ENCODE results near the gene GALNT18. TPM values are rescaled to one million over a fixed set of nuclear protein-coding genes. Genes with fewer than 3 reads are reported as not detected.
A peak's percentile ranks its signal among the peaks of the same experiment; 100 is the strongest.

GALNT18 gene
- total and polyA plus RNA-seq, 7 donors, result 4.6 to 32.4 (median 8.3) TPM

- no peak for DNase-seq
Observed at GRCh38 chr11:11436715-11437313, 185.0 kb downstream of the GALNT18 start.

DNA sequence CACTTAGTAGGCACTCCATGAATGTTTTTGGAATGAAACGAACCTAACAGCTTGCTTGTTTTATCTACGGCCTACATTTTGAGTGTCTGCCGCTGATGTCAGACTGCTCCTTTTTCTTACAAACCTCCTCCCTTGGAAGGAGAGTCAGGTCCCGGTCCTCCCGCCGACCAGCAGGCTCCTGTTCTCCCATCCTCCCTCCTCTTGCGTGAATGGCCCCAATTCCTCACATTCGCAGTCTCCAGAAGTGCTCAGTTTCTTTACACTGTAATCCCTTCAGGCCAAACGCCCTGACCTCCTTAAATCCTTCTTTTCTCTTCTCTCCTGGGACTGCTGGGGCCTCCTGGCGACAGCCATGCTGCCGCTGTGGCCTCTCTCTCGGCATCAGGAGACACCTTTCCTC, 186.2 kb downstream of the GALNT18 start:
- WGBS, 3 donors, result 83 to 93% (median 85%) methylated on average over 11 to 12 of the region's 12 CpGs
- Histone ChIP-seq H3K4me1 (no peaks in the 10 kb centered on the region), H3K27ac (no peak overlapping the region), H3K27me3 (ENCODE audit: insufficient read depth in 3 of 3, low read length in 2 of 3) (no peaks in the 10 kb centered on the region), H3K36me3 (ENCODE audit: insufficient read depth in 1 of 2, low read depth in 1 of 2) (no peaks in the 10 kb centered on the region), H3K9me3 (no peaks in the 10 kb centered on the region), H3K4me3 (no peak overlapping the region)
- intact Hi-C loops (cut with DNase I), result no loop called here
- ATAC-seq, result no peak
- TF ChIP-seq CTCF (IDR thresholded peaks at IDR 0.05), result no peak
- no peak for DNase-seq

More at GRCh38 chr11:11436715-11437313, 185.0 kb downstream of the GALNT18 start:
- no peaks in the 10 kb centered on the region for H3K9me3 ChIP-seq
- TF ChIP-seq CTCF (IDR thresholded peaks at IDR 0.05), result no peak
- no peaks in the 10 kb centered on the region for H3K4me1 ChIP-seq
- no peak overlapping the region for H3K4me3 ChIP-seq
- ATAC-seq, result no peak
- intact Hi-C loops (cut with DNase I), result no loop called here
- H3K27ac ChIP-seq, result no peak overlapping the region
- H3K36me3 ChIP-seq (ENCODE audit: insufficient read depth in 1 of 2, low read depth in 1 of 2), result no peaks in the 10 kb centered on the region
- WGBS, 3 donors, result 67 to 83% (median 71%) methylated on average over 10 of the region's 10 CpGs
- no peaks in the 10 kb centered on the region for H3K27me3 ChIP-seq (ENCODE audit: insufficient read depth in 3 of 3, low read length in 2 of 3)

- DNase-seq (no peak), ATAC-seq (no peak)
- Histone ChIP-seq H3K4me3 (no peak overlapping the region), H3K27me3 (ENCODE audit: insufficient read depth in 3 of 3, low read length in 2 of 3) (no peaks in the 10 kb centered on the region), H3K27ac (no peak overlapping the region), H3K4me1 (no peaks in the 10 kb centered on the region), H3K36me3 (ENCODE audit: insufficient read depth in 1 of 2, low read depth in 1 of 2) (no peaks in the 10 kb centered on the region), H3K9me3 (no peaks in the 10 kb centered on the region)
- 92 to 96% (median 95%) methylated on average over 2 of the region's 2 CpGs for WGBS, 3 donors
- intact Hi-C loops (cut with DNase I), result no loop called here
- no peak for TF ChIP-seq CTCF (IDR thresholded peaks at IDR 0.05)
Observed at GRCh38 chr11:11433960-11434359, 187.8 kb downstream of the GALNT18 start.

DNA sequence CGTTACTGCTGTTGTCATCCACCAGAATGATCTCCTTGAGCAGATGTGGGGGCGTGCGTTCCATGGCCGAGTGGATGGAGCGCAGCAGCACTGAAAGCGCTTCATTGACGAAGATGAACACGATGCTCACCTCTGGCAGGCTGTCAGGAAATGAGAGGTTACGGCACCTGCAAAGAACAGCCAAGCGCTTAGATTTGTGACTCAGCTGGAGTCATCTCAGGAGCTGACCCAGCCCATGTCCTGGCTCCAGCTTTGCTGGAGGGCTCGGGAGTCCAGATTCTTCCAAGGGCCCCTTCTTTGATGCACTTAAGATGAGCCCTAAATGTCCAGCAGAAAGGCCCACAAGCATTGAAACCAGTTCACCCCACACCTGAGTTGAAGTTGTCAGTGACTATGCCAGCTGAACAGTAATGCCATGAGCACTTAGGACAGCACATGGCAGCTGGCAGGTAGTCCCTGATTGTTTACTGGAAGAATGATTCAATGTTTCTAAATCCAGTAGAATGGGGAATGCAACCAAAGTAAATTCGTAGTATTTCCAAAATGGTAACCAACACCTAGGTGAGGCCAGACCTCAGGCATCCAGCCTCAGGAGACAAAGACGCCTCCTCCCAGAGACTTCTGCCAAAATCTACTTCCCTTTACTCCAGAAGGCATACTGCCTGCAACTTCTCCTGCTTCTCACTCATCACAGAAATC, 189.0 kb downstream of the GALNT18 start:
- intact Hi-C loops (cut with DNase I), result no loop called here

More for the DNA sequence above, 189.0 kb downstream of the GALNT18 start:
- TF ChIP-seq CTCF (IDR thresholded peaks at IDR 0.05), result no peak
- DNase-seq, result no peak
- Histone ChIP-seq H3K9me3 (no peaks in the 10 kb centered on the region), H3K27ac (no peak overlapping the region), H3K36me3 (ENCODE audit: insufficient read depth in 1 of 2, low read depth in 1 of 2) (no peaks in the 10 kb centered on the region), H3K27me3 (ENCODE audit: insufficient read depth in 3 of 3, low read length in 2 of 3) (no peaks in the 10 kb centered on the region), H3K4me1 (peaks cover 5% of the 10 kb centered on the region), H3K4me3 (no peak overlapping the region)
- 92 to 94% (median 93%) methylated on average over 13 of the region's 13 CpGs for whole genome bisulfite sequencing, 3 donors
- ATAC-seq, result peak; percentile 36 to 68 (median 64)
